K562 (cell line): ENCODE data around the gene TRIM31. TPM values are rescaled to one million over a fixed set of nuclear protein-coding genes. Genes with fewer than 3 reads are reported as not detected.

Experiments
- ATAC-seq: fragments of 200-7000 bp; cut with Tn5 transposase; 3 replicates; pipeline ENCODE4 v1.9.1; 2020; ENCODE audit warnings: moderate library complexity
- BruUV-seq: library from RNA; stranded (reverse); fragments of 400-500 nt; replicated peaks from 2 replicates; lab custom pipeline; 2021; lab: Mats Ljungman, UMichigan
- CTCF ChIA-PET: fragments of 300-600 bp; formaldehyde crosslinking; extraction: SDS; loops from one replicate; lab custom pipeline; 2021; ENCODE audit warnings: low intra/inter-chr PET ratio; lab: Yijun Ruan, JAX
- POLR2A ChIA-PET: fragments of 300-600, 350-650 bp; sonication (Branson Sonifier 250); formaldehyde crosslinking; extraction: SDS; loops from one replicate; lab custom pipeline; 2021; ENCODE audit warnings: antibody characterized with exemption, inconsistent platforms; lab: Yijun Ruan, JAX
- DNase-seq, 4 experiments: peaks; one replicate each; pipeline versions ENCODE4 v3.0.0 to v3.0.0-alpha.2; 2011 to 2018; ENCODE audit warnings: low spot score in 3 of 4, mixed read lengths in 3 of 4; ENCODE audit errors: extremely low read depth in 1 of 4
- FAIRE-seq: peaks from 2 replicates; lab custom pipeline; 2011; peaks lifted over from hg19 to GRCh38; lab: Jason Lieb, UNC
- H2AFZ ChIP-seq: 2 replicates; pipeline ENCODE4 v1.6.0; 2011; ENCODE audit warnings: low read depth, low read length, control low read depth, inconsistent platforms
- H3K27ac ChIP-seq: fragments of 200-600 bp; 3 replicates; pipeline ENCODE4 v1.8.0; 2011; ENCODE audit warnings: low read depth, mild to moderate bottlenecking, control low read depth, inconsistent platforms, low read length, moderate library complexity, mixed read lengths; ENCODE audit errors: extremely low read depth
- H3K27me3 ChIP-seq, 2 experiments: fragments of 300-600 bp in 1 of 2; 2 replicates in 1 of 2; 3 replicates in 1 of 2; pipeline versions ENCODE4 v1.6.0 to v1.8.0; 2011; ENCODE audit warnings: inconsistent platforms in 2 of 2, low read length in 2 of 2, mild to moderate bottlenecking in 1 of 2, mixed read lengths in 1 of 2, moderate library complexity in 1 of 2; ENCODE audit not compliant: control insufficient read depth in 2 of 2, insufficient read depth in 2 of 2
- H3K36me3 ChIP-seq: fragments of 300-600 bp; 3 replicates; pipeline ENCODE4 v1.8.0; 2011; ENCODE audit warnings: mild to moderate bottlenecking, low read length, inconsistent platforms; ENCODE audit not compliant: control insufficient read depth, insufficient read depth
- H3K4me1 ChIP-seq, 2 experiments: fragments of 200-600 bp in 1 of 2; replicated peaks in 1 of 2; 2 replicates in 1 of 2; 3 replicates in 1 of 2; pipeline versions ENCODE4 v1.5.1 to v1.8.0; 2011; ENCODE audit warnings: inconsistent platforms in 2 of 2, low read length in 2 of 2, mild to moderate bottlenecking in 1 of 2, mixed read lengths in 1 of 2, moderate library complexity in 1 of 2; ENCODE audit not compliant: control insufficient read depth in 2 of 2, insufficient read depth in 2 of 2
- H3K4me2 ChIP-seq: 2 replicates; pipeline ENCODE4 v1.6.1; 2011; ENCODE audit warnings: low read length, control low read depth, inconsistent platforms, mixed read lengths; ENCODE audit not compliant: insufficient read depth
- H3K4me3 ChIP-seq: fragments of 200-600 bp; sonication (generic), shearing (Covaris generic); 2 replicates; pipeline ENCODE4 v1.5.1; 2016; ENCODE audit warnings: control low read depth, inconsistent platforms
- H3K79me2 ChIP-seq: fragments of 200-600 bp; 3 replicates; pipeline ENCODE4 v1.8.0; 2011; ENCODE audit warnings: low read length, inconsistent platforms; ENCODE audit not compliant: control insufficient read depth, insufficient read depth
- H3K9ac ChIP-seq, 2 experiments: 2 replicates each; pipeline versions ENCODE4 v1.6.0 to v1.6.1; 2011; ENCODE audit warnings: low read depth in 2 of 2, low read length in 2 of 2, control low read depth in 1 of 2, inconsistent platforms in 1 of 2, mild to moderate bottlenecking in 1 of 2, mixed read lengths in 1 of 2; ENCODE audit not compliant: insufficient read depth in 1 of 2
- H3K9me1 ChIP-seq: one replicate; pipeline ENCODE4 v1.6.0; 2011; ENCODE audit warnings: inconsistent platforms, mild to moderate bottlenecking, low read length, moderate library complexity; ENCODE audit not compliant: control insufficient read depth, insufficient read depth
- H3K9me3 ChIP-seq: replicated peaks from 2 replicates; pipeline ENCODE4 v1.5.1; 2011; ENCODE audit warnings: low read depth, low read length, inconsistent platforms; ENCODE audit not compliant: control insufficient read depth, insufficient read depth
- H4K20me1 ChIP-seq: replicated peaks from 2 replicates; pipeline ENCODE4 v1.6.1; 2011; ENCODE audit warnings: low read length, inconsistent platforms, mixed read lengths; ENCODE audit not compliant: control insufficient read depth, insufficient read depth
- FOSL1 ChIP-seq: fragments of 200-800 bp; sonication (Bioruptor generic); conservative IDR thresholded peaks from 2 replicates; pipeline ENCODE4 v1.6.1; 2016; ENCODE audit warnings: missing genetic modification characterization, missing compliant biosample characterization
- PCBP1 ChIP-seq: fragments of 200-400 bp; formaldehyde crosslinking; IDR thresholded peaks from 2 replicates; pipeline ENCODE4 v1.6.1; 2018; ENCODE audit warnings: mild to moderate bottlenecking, low read depth, low read length; ENCODE audit not compliant: poor library complexity, severe bottlenecking
- PKNOX1 ChIP-seq: fragments of 450-650 bp; IDR thresholded peaks from 2 replicates; pipeline ENCODE4 v1.6.1; 2016
- WHSC1 ChIP-seq: IDR thresholded peaks from one replicate; pipeline ENCODE4 v1.6.1; 2012; ENCODE audit warnings: low read length, control low read depth, inconsistent platforms
- ZBTB40 ChIP-seq, 2 experiments: fragments of 450-650 bp in 1 of 2; sonication (generic) in 1 of 2; formaldehyde crosslinking in 1 of 2; IDR thresholded peaks; 2 replicates each; pipeline versions ENCODE4 v1.7.1 to v1.9.0; 2016 to 2022; ENCODE audit warnings: inconsistent platforms in 1 of 2, mild to moderate bottlenecking in 1 of 2, missing genetic modification reagents in 1 of 2
- ZNF24 ChIP-seq: fragments of 450-650 bp; IDR thresholded peaks from 2 replicates; pipeline ENCODE4 v1.6.1; 2016
- WGBS: fragments of 100-300 bp; shearing (Covaris generic); methylation state at CpG from one replicate; pipeline ENCODE4 v1.1.6; 2016; ENCODE audit warnings: low coverage, mixed read lengths; ENCODE audit not compliant: insufficient coverage; ENCODE audit errors: missing lambda C conversion rate; 5-methylcytosine and 5-hydroxymethylcytosine counted together
- in situ Hi-C: fragments of 300-500 bp; cut with MboI; formaldehyde crosslinking; loops from 4 replicates; pipeline ENCODE4 v1.15.0; 2018; ENCODE audit warnings: inconsistent platforms, mixed read lengths
- intact Hi-C: fragments of 100-400 bp; cut with micrococcal nuclease; formaldehyde crosslinking; loops from 2 replicates; pipeline ENCODE4 v1.14.2; 2022
- polyA plus RNA-seq, 8 experiments: library from polyadenylated mRNA; depleted of rRNA in 4 of 8; stranded (reverse) in 5 of 8; unstranded in 3 of 8; fragments of >200 nt; fragmentation: Nextera tagmentation in 2 of 8; fragmentation: Illumina TruSeq in 1 of 8; extraction: Ambion mirVana in 2 of 8; extraction: Trizol in 1 of 8; gene quantifications; 2 replicates each; pipeline versions ENCODE4 v1.2.1 to v1.2.3, GENCODE V29; 2011 to 2014; ENCODE audit warnings: inconsistent platforms in 1 of 8, missing spikeins in 1 of 8
- total RNA-seq, 7 experiments: library from RNA; depleted of rRNA in 6 of 7; stranded (reverse); fragments of >200 nt in 6 of 7; fragmentation: Illumina TruSeq in 2 of 7; extraction: Trizol in 2 of 7; gene quantifications; 2 replicates each; pipeline versions ENCODE4 v1.2.1 to v1.2.3, GENCODE V29; 2011 to 2021; ENCODE audit warnings: low replicate concordance in 1 of 7
- TF ChIP-seq, protein P1 (sequence below), 2 experiments: fragments of 450-650 bp in 1 of 2; sonication (generic) in 1 of 2; formaldehyde crosslinking in 1 of 2; IDR thresholded peaks in 1 of 2; conservative IDR thresholded peaks in 1 of 2; 2 replicates each; pipeline versions ENCODE4 v1.6.1 to v1.8.1; 2016 to 2023; ENCODE audit warnings: mild to moderate bottlenecking in 2 of 2, moderate library complexity in 2 of 2, inconsistent platforms in 1 of 2, missing genetic modification reagents in 1 of 2
- TF ChIP-seq, protein P2 (sequence below): IDR thresholded peaks from 2 replicates; pipeline ENCODE4 v1.6.1; 2012; ENCODE audit warnings: low read depth, low read length, improper control_type of control experiment, borderline replicate concordance

TRIM31 gene
- total and polyA plus RNA-seq, 9 of the 15 experiments (the other 6 are each of a cell fraction or from before 2014, with no cell fraction given): not detected

GRCh38 chr6:30143780-30144179, 30.9 kb upstream of the TRIM31 start:
- WGBS: 3% methylated on average over 2 of the region's 2 CpGs
- in situ Hi-C loops (no loop called here), intact Hi-C loops (no loop called here)
- H3K4me2 ChIP-seq: no peak overlapping the region
- ATAC-seq (no peak), DNase-seq (no peak), FAIRE-seq (no peak)
- no peaks in the 10 kb centered on the region for H3K79me2 ChIP-seq
- H3K9me1 ChIP-seq: no peaks in the 10 kb centered on the region
- no TSS peak for BruUV-seq
- no peak overlapping the region for H3K4me3 ChIP-seq
- peaks cover 5 to 30% of the 10 kb centered on the region in 2 experiments for H3K27me3 ChIP-seq
- H3K27ac ChIP-seq: no peak overlapping the region
- no peaks in the 10 kb centered on the region for H3K36me3 ChIP-seq
- no peaks in the 10 kb centered on the region for H4K20me1 ChIP-seq
- H2AFZ ChIP-seq: no peak overlapping the region
- CTCF ChIA-PET: interaction anchor here (0.6 kb wide), 1 partner anchor 374 kb away, joined by 5 read pairs; no protein-coding TSS in a partner anchor
- H3K4me1 ChIP-seq: no peaks in the 10 kb centered on the region
- no peak overlapping the region for H3K9ac ChIP-seq
- POLR2A ChIA-PET: interaction anchor here (0.6 kb wide), 1 partner anchor 79 kb away, joined by 3 read pairs; no protein-coding TSS in a partner anchor
- no peaks in the 10 kb centered on the region for H3K9me3 ChIP-seq
- TF ChIP-seq, protein P1, sequence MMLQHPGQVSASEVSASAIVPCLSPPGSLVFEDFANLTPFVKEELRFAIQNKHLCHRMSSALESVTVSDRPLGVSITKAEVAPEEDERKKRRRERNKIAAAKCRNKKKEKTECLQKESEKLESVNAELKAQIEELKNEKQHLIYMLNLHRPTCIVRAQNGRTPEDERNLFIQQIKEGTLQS (IDR thresholded peaks at IDR 0.05): no peak
- TF ChIP-seq, protein P1 (CRISPR knock-in tag; conservative IDR thresholded peaks at IDR 0.05): no peak
- no peak for TF ChIP-seq ZBTB40 (IDR thresholded peaks at IDR 0.05)
- no peak for TF ChIP-seq ZBTB40 (CRISPR knock-in tag; IDR thresholded peaks at IDR 0.05)
- no peak for TF ChIP-seq PKNOX1
- TF ChIP-seq ZNF24: no peak
- TF ChIP-seq, protein P2, sequence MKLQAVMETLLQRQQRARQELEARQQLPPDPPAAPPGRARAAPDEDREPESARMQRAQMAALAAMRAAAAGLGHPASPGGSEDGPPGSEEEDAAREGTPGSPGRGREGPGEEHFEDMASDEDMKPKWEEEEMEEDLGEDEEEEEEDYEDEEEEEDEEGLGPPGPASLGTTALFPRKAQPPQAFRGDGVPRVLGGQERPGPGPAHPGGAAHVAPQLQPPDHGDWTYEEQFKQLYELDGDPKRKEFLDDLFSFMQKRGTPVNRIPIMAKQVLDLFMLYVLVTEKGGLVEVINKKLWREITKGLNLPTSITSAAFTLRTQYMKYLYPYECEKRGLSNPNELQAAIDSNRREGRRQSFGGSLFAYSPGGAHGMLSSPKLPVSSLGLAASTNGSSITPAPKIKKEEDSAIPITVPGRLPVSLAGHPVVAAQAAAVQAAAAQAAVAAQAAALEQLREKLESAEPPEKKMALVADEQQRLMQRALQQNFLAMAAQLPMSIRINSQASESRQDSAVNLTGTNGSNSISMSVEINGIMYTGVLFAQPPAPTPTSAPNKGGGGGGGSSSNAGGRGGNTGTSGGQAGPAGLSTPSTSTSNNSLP: no peak
- no peak for TF ChIP-seq WHSC1
- TF ChIP-seq FOSL1: no peak
- TF ChIP-seq PCBP1: no peak
